ENCODE data around the gene EIF4G1.

Gene EIF4G1

GRCh38 chr3:184382326-184383032, 68.1 kb downstream of the EIF4G1 start:
- no peak for FAIRE-seq
- DNase-seq (ENCODE audit: low spot score) = no peak

- FAIRE-seq (no peak), DNase-seq (ENCODE audit: low spot score) (no peak)
Measured at GRCh38 chr3:184383033-184383740, 68.8 kb downstream of the EIF4G1 start.

GRCh38 chr3:184384342-184384741, 69.9 kb downstream of the EIF4G1 start:
- DNase-seq (ENCODE audit: low spot score) = no peak
- FAIRE-seq = no peak
